MM.1S (cell line): ENCODE results near the gene ELOF1.

ENCODE experiments used
- DNase-seq: peaks from one replicate; pipeline ENCODE4 v3.0.0-alpha.2; 2015
- H2AFZ ChIP-seq: fragments of 300-600 bp; sonication (generic); 2 replicates; pipeline ENCODE4 v1.6.0; 2016; ENCODE audit warnings: antibody characterized with exemption, low read length
- H3F3A ChIP-seq: fragments of 300-600 bp; sonication (generic); 2 replicates; pipeline ENCODE4 v1.6.1; 2016; ENCODE audit warnings: mild to moderate bottlenecking, antibody characterized with exemption, low read length, moderate library complexity, mixed read lengths; ENCODE audit not compliant: insufficient read depth
- H3K27ac ChIP-seq: fragments of 300-600 bp; sonication (generic); 2 replicates; pipeline ENCODE4 v1.5.1; 2016; ENCODE audit warnings: mild to moderate bottlenecking, low read length
- H3K27me3 ChIP-seq: fragments of 300-600 bp; sonication (generic); replicated peaks from 2 replicates; pipeline ENCODE4 v1.6.0; 2016; ENCODE audit warnings: low read length; ENCODE audit not compliant: insufficient read depth
- H3K36me3 ChIP-seq: fragments of 300-600 bp; sonication (generic); replicated peaks from 2 replicates; pipeline ENCODE4 v1.6.1; 2016; ENCODE audit warnings: mild to moderate bottlenecking, low read length, mixed read lengths; ENCODE audit not compliant: insufficient read depth
- H3K4me1 ChIP-seq: fragments of 300-600 bp; sonication (generic); 2 replicates; pipeline ENCODE4 v1.6.1; 2016; ENCODE audit warnings: low read length, mixed read lengths
- H3K4me2 ChIP-seq: fragments of 300-600 bp; sonication (generic); 2 replicates; pipeline ENCODE4 v1.6.0; 2016; ENCODE audit warnings: low read depth, low read length
- H3K4me3 ChIP-seq: fragments of 300-600 bp; sonication (generic); 2 replicates; pipeline ENCODE4 v1.5.1; 2016; ENCODE audit warnings: low read length, mixed read lengths
- H3K79me2 ChIP-seq: fragments of 300-600 bp; sonication (generic); 2 replicates; pipeline ENCODE4 v1.6.1; 2016; ENCODE audit warnings: mixed run types, low read length, mixed read lengths
- H3K9ac ChIP-seq: fragments of 300-600 bp; sonication (generic); 2 replicates; pipeline ENCODE4 v1.6.1; 2016; ENCODE audit warnings: low read length, mixed read lengths
- H3K9me2 ChIP-seq: fragments of 300-600 bp; sonication (generic); replicated peaks from 2 replicates; pipeline ENCODE4 v1.6.1; 2016; ENCODE audit warnings: mild to moderate bottlenecking, low read length, mixed read lengths; ENCODE audit not compliant: insufficient read depth
- H3K9me3 ChIP-seq: fragments of 300-600 bp; sonication (generic); replicated peaks from 2 replicates; pipeline ENCODE4 v1.6.1; 2016; ENCODE audit warnings: mild to moderate bottlenecking, low read length, mixed read lengths; ENCODE audit not compliant: insufficient read depth
- H4K20me1 ChIP-seq: fragments of 300-600 bp; sonication (generic); 2 replicates; pipeline ENCODE4 v1.6.1; 2016; ENCODE audit warnings: mild to moderate bottlenecking, low read length, moderate library complexity, mixed read lengths; ENCODE audit not compliant: insufficient read depth
- CTCF ChIP-seq: fragments of 300-600 bp; sonication (generic); IDR thresholded peaks from 2 replicates; pipeline ENCODE4 v1.5.1; 2016; ENCODE audit warnings: antibody characterized with exemption, low read length, mixed read lengths
- EZH2 ChIP-seq: fragments of 300-600 bp; sonication (generic); optimal IDR thresholded peaks from 2 replicates; pipeline ENCODE3; 2017; ENCODE audit warnings: low read depth, mild to moderate bottlenecking, antibody characterized with exemption, low read length, mixed read lengths
- EZH2phosphoT487 ChIP-seq: fragments of 300-600 bp; sonication (generic); IDR thresholded peaks from 2 replicates; pipeline ENCODE4 v1.6.1; 2018; ENCODE audit warnings: antibody characterized with exemption, low read length

The ELOF1 gene

GRCh38 chr19:11594084-11594483 lies 35.1 kb upstream of the ELOF1 start:
- Histone ChIP-seq H3K4me1 (no peaks in the 10 kb centered on the region), H3K27ac (no peak overlapping the region), H3K9ac (no peak overlapping the region), H3K9me3 (no peaks in the 10 kb centered on the region), H3K36me3 (no peaks in the 10 kb centered on the region), H3K9me2 (no peaks in the 10 kb centered on the region), H3F3A (no peaks in the 10 kb centered on the region), H3K4me2 (no peak overlapping the region), H2AFZ (no peak overlapping the region), H3K79me2 (peaks cover 17% of the 10 kb centered on the region), H3K27me3 (peaks cover 3% of the 10 kb centered on the region; the same call in 1 of the 2 replicates), H3K4me3 (no peak overlapping the region), H4K20me1 (no peaks in the 10 kb centered on the region)
- DNase-seq, result no peak
- TF ChIP-seq EZH2phosphoT487, result no peak
- TF ChIP-seq EZH2, result no peak
- TF ChIP-seq CTCF, result no peak

GRCh38 chr19:11587975-11588631 lies 29.1 kb upstream of the ELOF1 start:
- H3K79me2 ChIP-seq, result no peaks in the 10 kb centered on the region
- no peaks in the 10 kb centered on the region for H3K36me3 ChIP-seq
- no peak for DNase-seq
- peak overlapping the region; percentile 7; the same call in 1 of the 2 replicates for H3K4me3 ChIP-seq
- no peak overlapping the region for H3K27ac ChIP-seq
- peaks cover 4% of the 10 kb centered on the region; the same call in 1 of the 2 replicates for H3K27me3 ChIP-seq
- H2AFZ ChIP-seq, result peak overlapping the region; percentile 28
- TF ChIP-seq CTCF (no peak), EZH2phosphoT487 (no peak), EZH2 (no peak)
- no peak overlapping the region for H3K9ac ChIP-seq
- no peaks in the 10 kb centered on the region for H3K9me3 ChIP-seq
- no peaks in the 10 kb centered on the region for H3K9me2 ChIP-seq
- H4K20me1 ChIP-seq, result no peaks in the 10 kb centered on the region
- peak overlapping the region; percentile 55 for H3K4me2 ChIP-seq
- no peaks in the 10 kb centered on the region for H3F3A ChIP-seq
- no peaks in the 10 kb centered on the region for H3K4me1 ChIP-seq

- no peaks in the 10 kb centered on the region for H3K79me2 ChIP-seq
- no peaks in the 10 kb centered on the region for H3K9me2 ChIP-seq
- no peaks in the 10 kb centered on the region for H3K9me3 ChIP-seq
- peaks cover 4% of the 10 kb centered on the region; the same call in 1 of the 2 replicates for H3K27me3 ChIP-seq
- peak; percentile 67 for DNase-seq
- no peaks in the 10 kb centered on the region for H3K4me1 ChIP-seq
- no peak overlapping the region for H3K9ac ChIP-seq
- no peaks in the 10 kb centered on the region for H3F3A ChIP-seq
- peak overlapping the region; percentile 7; the same call in 1 of the 2 replicates for H3K4me3 ChIP-seq
- peak overlapping the region; percentile 28 for H2AFZ ChIP-seq
- TF ChIP-seq CTCF (peak; percentile 83), EZH2 (no peak), EZH2phosphoT487 (no peak)
- H3K4me2 ChIP-seq, result peak overlapping the region; percentile 55
- no peak overlapping the region for H3K27ac ChIP-seq
- H3K36me3 ChIP-seq, result no peaks in the 10 kb centered on the region
- H4K20me1 ChIP-seq, result no peaks in the 10 kb centered on the region
These were observed 28.4 kb upstream of the ELOF1 start for GRCh38 chr19:11587302-11587974.
